H1 (cell line): Measurements from ENCODE around the gene ARL5A. TPM values are rescaled to one million over a fixed set of nuclear protein-coding genes. Genes with fewer than 3 reads are reported as not detected.

Experiments used
- CTCF ChIA-PET: fragments of 300-600 bp; sonication (Branson Sonifier 250); formaldehyde crosslinking; loops from one replicate; lab custom pipeline; 2021; ENCODE audit not compliant: partially characterized antibody; lab: Charles Lee
- POLR2A ChIA-PET: fragments of 300-600 bp; sonication (Branson Sonifier 250); formaldehyde crosslinking; loops from one replicate; lab custom pipeline; 2021; ENCODE audit warnings: inconsistent platforms; ENCODE audit not compliant: partially characterized antibody; lab: Charles Lee
- DNase-seq, 2 experiments: peaks; one replicate each; pipeline versions ENCODE4 v3.0.0 to v3.0.0-alpha.2; 2010 to 2022; ENCODE audit warnings: low spot score in 2 of 2, low read depth in 1 of 2, mixed read lengths in 1 of 2
- FAIRE-seq: peaks from 2 replicates; lab custom pipeline; 2011; peaks lifted over from hg19 to GRCh38; lab: Jason Lieb, UNC
- H2AFZ ChIP-seq: 2 replicates; pipeline ENCODE4 v1.8.1; 2012; ENCODE audit warnings: low read length, inconsistent platforms
- H2AK5ac ChIP-seq: 2 replicates; pipeline ENCODE4 v1.6.1; 2013; ENCODE audit warnings: low read depth, low read length
- H2BK120ac ChIP-seq: replicated peaks from 2 replicates; pipeline ENCODE3; 2013; ENCODE audit warnings: low read depth, low read length, inconsistent platforms
- H2BK12ac ChIP-seq: 2 replicates; pipeline ENCODE4 v1.6.1; 2013; ENCODE audit warnings: low read depth, low read length
- H2BK15ac ChIP-seq: 2 replicates; pipeline ENCODE4 v1.6.1; 2013; ENCODE audit warnings: low read length
- H2BK20ac ChIP-seq: 2 replicates; pipeline ENCODE4 v1.6.1; 2013; ENCODE audit warnings: low read length
- H2BK5ac ChIP-seq: 2 replicates; pipeline ENCODE4 v1.6.1; 2013; ENCODE audit warnings: low read depth, low read length
- H3K14ac ChIP-seq: 2 replicates; pipeline ENCODE4 v1.6.1; 2013; ENCODE audit warnings: inconsistent platforms; ENCODE audit not compliant: insufficient read length
- H3K18ac ChIP-seq: 2 replicates; pipeline ENCODE4 v1.6.1; 2013; ENCODE audit warnings: low read length; ENCODE audit errors: extremely low read depth
- H3K23ac ChIP-seq: 2 replicates; pipeline ENCODE4 v1.6.1; 2013; ENCODE audit warnings: inconsistent platforms; ENCODE audit not compliant: insufficient read length
- H3K23me2 ChIP-seq: 2 replicates; pipeline ENCODE4 v1.6.1; 2013; ENCODE audit warnings: low read depth, low read length
- H3K27ac ChIP-seq: 2 replicates; pipeline ENCODE4 v1.6.1; 2011; ENCODE audit warnings: low read depth, low read length, inconsistent platforms
- H3K27me3 ChIP-seq, 4 experiments: replicated peaks in 1 of 4; 1 replicate in 1 of 4; 2 replicates in 3 of 4; pipeline versions ENCODE4 v1.6.1 to v1.8.1; 2011 to 2013; ENCODE audit warnings: low read length in 3 of 4, mild to moderate bottlenecking in 3 of 4, inconsistent platforms in 2 of 4, mixed read lengths in 2 of 4, moderate library complexity in 1 of 4; ENCODE audit not compliant: control insufficient read depth in 3 of 4, insufficient read depth in 3 of 4; ENCODE audit errors: extremely low read depth in 1 of 4
- H3K36me3 ChIP-seq, 4 experiments: 2 replicates each; pipeline versions ENCODE4 v1.6.1 to v1.8.1; 2011 to 2013; ENCODE audit warnings: mild to moderate bottlenecking in 4 of 4, low read length in 3 of 4, moderate library complexity in 2 of 4, control low read depth in 1 of 4, inconsistent platforms in 1 of 4; ENCODE audit not compliant: insufficient read depth in 4 of 4, control insufficient read depth in 2 of 4
- H3K4ac ChIP-seq: replicated peaks from 2 replicates; pipeline ENCODE3; 2013; ENCODE audit warnings: low read length, low read depth, mixed read lengths, inconsistent platforms; ENCODE audit not compliant: insufficient read length
- H3K4me1 ChIP-seq, 4 experiments: replicated peaks in 1 of 4; 1 replicate in 1 of 4; 2 replicates in 3 of 4; pipeline versions ENCODE4 v1.6.1 to v1.8.1; 2011 to 2013; ENCODE audit warnings: low read length in 3 of 4, inconsistent platforms in 2 of 4, mixed read lengths in 1 of 4; ENCODE audit not compliant: insufficient read depth in 4 of 4, control insufficient read depth in 3 of 4
- H3K4me2 ChIP-seq, 2 experiments: 2 replicates each; pipeline versions ENCODE4 v1.6.1 to v1.8.1; 2011 to 2013; ENCODE audit warnings: low read depth in 2 of 2, low read length in 2 of 2, control low read depth in 1 of 2, inconsistent platforms in 1 of 2, mild to moderate bottlenecking in 1 of 2; ENCODE audit not compliant: insufficient read depth in 1 of 2
- H3K4me3 ChIP-seq, 4 experiments: fragments of 200-600, 300-600 bp in 1 of 4; sonication (generic), shearing (Covaris generic), sonication (Bioruptor Twin) in 1 of 4; 2 replicates each; pipeline versions ENCODE4 v1.5.1 to v1.8.1; 2011 to 2016; ENCODE audit warnings: low read length in 4 of 4, low read depth in 3 of 4, control low read depth in 2 of 4, inconsistent platforms in 2 of 4, mild to moderate bottlenecking in 2 of 4, mixed read lengths in 1 of 4, moderate library complexity in 1 of 4; ENCODE audit not compliant: insufficient read depth in 2 of 4; ENCODE audit errors: extremely low read depth in 1 of 4
- H3K56ac ChIP-seq: replicated peaks from 2 replicates; pipeline ENCODE3; 2013; ENCODE audit warnings: low read depth, mild to moderate bottlenecking, mixed read lengths, low read length, inconsistent platforms; ENCODE audit not compliant: insufficient read length
- H3K79me1 ChIP-seq: 2 replicates; pipeline ENCODE4 v1.6.1; 2013; ENCODE audit warnings: low read depth, low read length, control low read depth
- H3K79me2 ChIP-seq, 2 experiments: 2 replicates each; pipeline versions ENCODE4 v1.6.1 to v1.8.1; 2012 to 2013; ENCODE audit warnings: low read length in 2 of 2, mild to moderate bottlenecking in 2 of 2, inconsistent platforms in 1 of 2; ENCODE audit not compliant: insufficient read depth in 2 of 2, control insufficient read depth in 1 of 2
- H3K9ac ChIP-seq, 4 experiments: replicated peaks in 1 of 4; 1 replicate in 1 of 4; 2 replicates in 3 of 4; pipeline versions ENCODE4 v1.6.1 to v1.8.1; 2011 to 2013; ENCODE audit warnings: low read depth in 3 of 4, low read length in 3 of 4, control low read depth in 2 of 4, mild to moderate bottlenecking in 2 of 4, moderate library complexity in 2 of 4, inconsistent platforms in 1 of 4; ENCODE audit errors: extremely low read depth in 1 of 4
- H3K9me3 ChIP-seq, 2 experiments: 2 replicates each; pipeline versions ENCODE4 v1.6.1 to v1.8.1; 2012 to 2013; ENCODE audit warnings: mild to moderate bottlenecking in 2 of 2, moderate library complexity in 2 of 2, control low read depth in 1 of 2, inconsistent platforms in 1 of 2, low read depth in 1 of 2, low read length in 1 of 2, mixed read lengths in 1 of 2; ENCODE audit not compliant: insufficient read depth in 2 of 2
- H4K20me1 ChIP-seq, 2 experiments: replicated peaks in 1 of 2; 2 replicates each; pipeline versions ENCODE3 to v1.8.1; 2011 to 2013; ENCODE audit warnings: inconsistent platforms in 2 of 2, low read length in 2 of 2, mild to moderate bottlenecking in 1 of 2; ENCODE audit not compliant: insufficient read depth in 2 of 2, control insufficient read depth in 1 of 2
- H4K5ac ChIP-seq: 2 replicates; pipeline ENCODE4 v1.6.1; 2013; ENCODE audit warnings: low read length, low read depth, mixed read lengths, inconsistent platforms; ENCODE audit not compliant: insufficient read length
- H4K8ac ChIP-seq: 2 replicates; pipeline ENCODE4 v1.8.0; 2013; ENCODE audit warnings: mild to moderate bottlenecking, moderate library complexity, low read length, inconsistent platforms; ENCODE audit not compliant: insufficient read depth; ENCODE audit errors: extremely low read depth
- H4K91ac ChIP-seq: replicated peaks from 2 replicates; pipeline ENCODE3; 2013; ENCODE audit warnings: low read length, mixed read lengths, inconsistent platforms; ENCODE audit not compliant: insufficient read length
- E2F6 ChIP-seq: IDR thresholded peaks from 2 replicates; pipeline ENCODE4 v1.6.1; 2012; ENCODE audit warnings: inconsistent platforms
- EGR1 ChIP-seq: IDR thresholded peaks from 2 replicates; pipeline ENCODE4 v1.6.1; 2011; ENCODE audit warnings: low read depth, low read length, borderline replicate concordance
- POU5F1 ChIP-seq: IDR thresholded peaks from 2 replicates; pipeline ENCODE4 v1.6.1; 2011; ENCODE audit warnings: low read depth, mild to moderate bottlenecking, low read length, moderate library complexity
- RFX5 ChIP-seq: IDR thresholded peaks from 2 replicates; pipeline ENCODE4 v1.6.1; 2011; ENCODE audit warnings: low read depth, low read length, improper control_type of control experiment, borderline replicate concordance
- SP1 ChIP-seq: IDR thresholded peaks from 2 replicates; pipeline ENCODE4 v1.6.1; 2011; ENCODE audit warnings: low read depth, low read length
- TAF7 ChIP-seq: optimal IDR thresholded peaks from 2 replicates; pipeline ENCODE3; 2011; ENCODE audit warnings: low read depth, mild to moderate bottlenecking, inconsistent platforms, low read length, moderate library complexity, borderline replicate concordance
- ZNF274 ChIP-seq: IDR thresholded peaks from 2 replicates; pipeline ENCODE4 v1.7.0; 2012; ENCODE audit warnings: low read length, borderline replicate concordance; ENCODE audit errors: extremely low read depth
- WGBS, 2 experiments: shearing (Covaris generic) in 1 of 2; methylation state at CpG; one replicate each; pipeline versions ENCODE4 v1.1.6 to v1.1.7; 2013 to 2015; ENCODE audit warnings: low lambda C conversion rate in 2 of 2, mixed read lengths in 2 of 2, inconsistent platforms in 1 of 2, low coverage in 1 of 2, missing lambda C conversion rate in 1 of 2; ENCODE audit not compliant: insufficient replicate concordance in 2 of 2, insufficient coverage in 1 of 2, insufficient read length in 1 of 2; ENCODE audit errors: extremely low coverage in 1 of 2, missing lambda C conversion rate in 1 of 2; 5-methylcytosine and 5-hydroxymethylcytosine counted together
- polyA plus RNA-seq, 7 experiments: library from polyadenylated mRNA; depleted of rRNA in 3 of 7; stranded (reverse) in 5 of 7; unstranded in 2 of 7; fragments of >200 nt in 5 of 7; fragments of 200-250 nt in 2 of 7; gene quantifications; 1 replicate in 5 of 7; 2 replicates in 1 of 7; 4 replicates in 1 of 7; pipeline versions ENCODE4 v1.2.1 to v1.2.3, GENCODE V29; 2011 to 2013; ENCODE audit warnings: missing spikeins in 2 of 7, mixed read lengths in 2 of 7
- total RNA-seq: library from RNA; stranded (reverse); fragmentation: NEBNext Ultra II Directional; extraction: Animal tissue kit (Norgen Biotek cat#: 25700); gene quantifications from 2 replicates; pipeline ENCODE4 v1.2.1, GENCODE V29; 2021

ARL5A gene
- total and polyA plus RNA-seq, 2 of the 8 experiments (the other 6 are each of a cell fraction or from before 2014, with no cell fraction given): 12.6 to 86.3 TPM

- Histone ChIP-seq H3K27ac (no peak overlapping the region), H3K14ac (no peak overlapping the region), H3K9ac (no peak overlapping the region), H4K91ac (no peak overlapping the region), H3K23me2 (no peaks in the 10 kb centered on the region), H2BK20ac (no peak overlapping the region), H3K56ac (no peak overlapping the region), H2AK5ac (no peak overlapping the region), H2AFZ (no peak overlapping the region), H2BK12ac (no peak overlapping the region), H3K79me2 (no peaks in the 10 kb centered on the region)
- CTCF ChIA-PET: interaction anchor here (0.8 to 1.2 kb wide), 4 partner anchors 8 to 239 kb away, joined by 3 to 5 read pairs (median 4); no protein-coding TSS in a partner anchor
- WGBS, 2 experiments: 89% methylated on average over 5 of the region's 5 CpGs; no CpG with 5 or more reads in 1 of the 2 experiments
- TF ChIP-seq ZNF274 (no peak), RFX5 (no peak), E2F6 (no peak), TAF7 (no peak), EGR1 (no peak), POU5F1 (no peak), SP1 (no peak)
- TF ChIP-seq, all 59 proteins: peak for 0
- DNase-seq (no peak), FAIRE-seq (no peak)
- no peak overlapping the region for H3K4me2 ChIP-seq
- H3K4ac ChIP-seq: no peak overlapping the region
- no peaks in the 10 kb centered on the region; a peak in 1 of 8 replicates for H3K36me3 ChIP-seq
- no peaks in the 10 kb centered on the region for H3K4me1 ChIP-seq
- H3K79me1 ChIP-seq: no peaks in the 10 kb centered on the region
- POLR2A ChIA-PET: interaction anchor here (0.6 kb wide), 1 partner anchor 38 kb away, joined by 3 read pairs; no protein-coding TSS in a partner anchor
- no peak overlapping the region for H3K4me3 ChIP-seq
- no peak overlapping the region for H4K8ac ChIP-seq
- no peak overlapping the region for H3K23ac ChIP-seq
- no peaks in the 10 kb centered on the region for H3K9me3 ChIP-seq
- H4K20me1 ChIP-seq: no peaks in the 10 kb centered on the region
- H2BK120ac ChIP-seq: no peak overlapping the region
- H3K27me3 ChIP-seq: no peaks in the 10 kb centered on the region
- no peak overlapping the region for H2BK5ac ChIP-seq
- H3K18ac ChIP-seq: no peak overlapping the region
- no peak overlapping the region for H2BK15ac ChIP-seq
- H4K5ac ChIP-seq: no peak overlapping the region
These were observed 42.1 kb downstream of the ARL5A start for GRCh38 chr2:151786077-151786476.
